ENCODE data around the gene NPRL2.

The NPRL2 gene

GRCh38 chr3:50350527-50351322 is at the start of gene NPRL2, which contains the start of gene CYB561D2:
Gene NPRL2 (minus strand): TSS chr3:50350775. CDS start chr3:50350652, 123 bp downstream.
Gene CYB561D2 (plus strand): TSS chr3:50350862. CDS start chr3:50351434, 572 bp downstream.
- FAIRE-seq: no peak

- no peak for FAIRE-seq
Measured at GRCh38 chr3:50396502-50396901, 45.9 kb upstream of the NPRL2 start.

- FAIRE-seq: no peak
Measured at GRCh38 chr3:50395070-50395860, 44.7 kb upstream of the NPRL2 start.

- no peak for FAIRE-seq
Measured at GRCh38 chr3:50393061-50393460, 42.5 kb upstream of the NPRL2 start.

DNA sequence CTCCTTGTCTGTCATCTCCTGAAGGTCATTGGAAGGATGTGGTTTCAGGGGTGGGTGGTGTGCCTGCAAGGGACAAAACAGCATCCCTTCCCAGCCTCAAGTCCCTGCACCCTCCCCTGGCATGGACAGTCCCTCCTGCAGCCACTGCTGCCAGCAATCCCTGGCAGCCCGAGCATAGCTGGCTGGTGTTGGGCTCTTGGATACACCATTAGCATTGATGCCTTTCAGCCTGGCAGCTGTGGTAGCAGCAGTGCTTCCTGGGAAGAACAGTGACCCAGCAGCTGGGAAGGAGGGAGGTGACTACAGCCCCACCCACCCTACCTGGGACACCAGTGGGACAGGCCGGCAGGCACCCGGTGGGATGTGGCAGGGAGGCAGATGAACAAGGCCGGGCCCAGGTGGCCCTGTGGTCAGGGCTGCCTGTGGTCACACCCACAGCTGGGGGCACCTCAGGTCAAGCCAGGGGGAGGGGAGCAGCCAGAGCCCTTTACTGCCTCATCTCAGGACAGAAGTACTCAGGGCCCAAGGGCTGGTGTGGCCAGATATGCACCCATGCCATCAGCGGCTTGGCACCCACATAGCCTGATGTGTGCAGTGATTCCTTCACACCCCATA is 41.6 kb upstream of the NPRL2 start:
- no peak for FAIRE-seq

GRCh38 chr3:50390508-50391224 is 40.1 kb upstream of the NPRL2 start:
- FAIRE-seq: no peak

- FAIRE-seq: no peak
Measured at GRCh38 chr3:50389414-50389767, 38.8 kb upstream of the NPRL2 start.

GRCh38 chr3:50388720-50389413 is 38.3 kb upstream of the NPRL2 start:
- FAIRE-seq: no peak

DNA sequence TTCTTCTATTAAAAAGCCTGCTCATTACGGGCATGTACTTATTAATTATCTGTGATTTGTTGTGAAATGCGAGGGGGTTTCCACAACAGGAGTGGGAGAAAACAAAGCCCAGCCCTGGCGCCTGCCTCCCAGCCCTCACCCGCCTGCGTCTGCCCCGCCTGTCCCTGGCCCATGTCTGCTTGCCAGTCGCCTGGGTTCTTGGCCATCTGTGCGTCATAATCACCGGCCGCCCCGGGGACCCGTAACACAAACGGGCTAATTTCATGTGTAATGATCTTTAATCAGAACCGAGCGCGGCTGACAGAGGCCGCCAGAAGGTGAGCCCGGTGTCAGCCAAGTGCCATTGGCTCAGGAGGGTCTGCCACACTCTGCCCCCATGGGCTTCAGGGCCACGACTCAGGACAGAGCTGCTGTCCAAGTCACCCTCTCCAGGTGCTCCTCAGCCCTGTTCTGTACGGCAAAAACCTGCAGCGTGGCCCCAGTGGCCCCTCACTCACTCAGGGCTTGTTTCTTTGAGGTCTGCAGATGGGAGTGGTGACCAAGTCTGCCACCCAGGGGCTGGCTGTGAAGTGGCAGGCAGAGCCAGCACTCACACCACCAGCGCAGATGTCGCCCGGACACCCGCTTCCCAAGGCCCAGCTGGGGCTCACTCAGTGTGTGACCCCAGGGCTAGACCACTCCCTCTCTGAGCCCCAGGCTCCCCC is 37.6 kb upstream of the NPRL2 start:
- no peak for FAIRE-seq

- no peak for FAIRE-seq
Measured at GRCh38 chr3:50385754-50386153, 35.2 kb upstream of the NPRL2 start.

DNA sequence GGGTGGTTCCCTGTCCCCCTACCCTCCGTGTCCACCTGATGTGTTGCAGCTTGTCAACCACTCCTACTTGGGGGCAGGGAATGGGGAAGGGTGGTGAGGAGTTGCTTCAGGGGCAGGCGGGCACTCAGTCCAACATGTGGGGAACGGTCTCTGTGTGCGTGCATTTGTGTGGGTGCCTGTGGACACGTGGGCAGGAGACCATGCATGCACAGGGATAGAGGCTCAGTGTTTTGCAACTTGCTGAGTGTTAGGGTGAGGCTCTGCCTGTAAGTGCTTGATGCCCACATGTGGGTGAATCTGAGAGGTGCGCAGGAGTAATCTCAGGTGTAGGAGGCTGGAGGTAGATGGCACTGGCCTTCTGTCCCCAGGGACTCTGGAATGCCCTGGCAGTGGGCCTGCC is 33.2 kb upstream of the NPRL2 start:
- FAIRE-seq: no peak

- no peak for FAIRE-seq
Measured at GRCh38 chr3:50382722-50383121, 32.1 kb upstream of the NPRL2 start.

DNA sequence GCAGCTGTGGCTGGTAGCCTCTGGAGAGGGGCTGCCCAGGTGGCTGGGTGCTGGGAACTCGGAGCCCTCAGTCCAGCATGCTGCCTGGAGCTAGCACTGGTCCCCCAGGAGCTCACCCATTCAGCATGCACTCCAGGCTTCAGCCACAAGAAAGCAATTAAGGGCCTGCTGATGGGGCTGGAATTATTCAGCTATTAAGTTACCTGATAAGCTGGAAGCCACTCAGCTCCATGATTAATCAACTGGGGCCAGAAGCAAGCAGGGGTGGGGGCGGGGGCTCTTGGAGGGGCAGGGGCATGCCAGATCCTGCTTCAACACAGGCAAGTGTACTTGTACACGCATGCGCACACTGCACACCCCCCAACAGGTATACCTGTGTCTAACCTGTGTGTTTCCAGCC is 30.8 kb upstream of the NPRL2 start:
- FAIRE-seq: no peak

DNA sequence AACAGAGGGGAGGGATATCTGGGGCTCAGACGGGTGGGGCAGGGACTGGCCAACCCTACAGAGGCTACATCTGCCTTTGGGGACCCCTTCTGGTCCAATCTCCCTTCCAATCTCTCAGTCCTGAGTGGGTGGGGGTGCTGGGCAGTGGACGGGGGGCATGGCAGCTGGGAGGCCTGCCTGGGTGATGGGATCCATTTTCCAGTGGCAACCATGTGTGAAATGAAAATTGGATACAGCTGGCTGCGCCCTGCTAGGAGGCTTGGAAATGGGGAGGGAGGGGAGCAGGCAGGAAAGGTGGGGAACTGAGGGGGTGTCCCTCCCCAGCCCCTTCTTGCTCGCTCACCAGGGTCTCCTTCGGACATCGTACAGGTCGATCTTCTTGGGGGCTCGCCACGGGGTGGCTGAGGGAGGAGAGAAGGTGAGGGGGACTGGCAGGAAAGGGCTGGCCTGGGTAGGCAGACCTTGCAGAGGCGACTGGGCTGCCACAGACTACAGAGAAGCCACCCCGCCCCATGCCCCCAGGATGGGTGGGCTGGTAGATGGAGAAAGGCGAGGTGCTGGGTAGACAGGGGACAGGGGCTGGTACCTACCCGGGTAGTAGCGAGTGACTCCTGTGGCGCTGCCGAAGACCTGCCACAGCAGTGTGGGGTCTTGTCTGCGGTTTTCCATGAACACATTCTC is 30.0 kb upstream of the NPRL2 start:
- no peak for FAIRE-seq

- FAIRE-seq: no peak
Measured at GRCh38 chr3:50378757-50379156, 28.2 kb upstream of the NPRL2 start.

- FAIRE-seq: no peak
Measured at GRCh38 chr3:50378024-50378423, 27.4 kb upstream of the NPRL2 start.

DNA sequence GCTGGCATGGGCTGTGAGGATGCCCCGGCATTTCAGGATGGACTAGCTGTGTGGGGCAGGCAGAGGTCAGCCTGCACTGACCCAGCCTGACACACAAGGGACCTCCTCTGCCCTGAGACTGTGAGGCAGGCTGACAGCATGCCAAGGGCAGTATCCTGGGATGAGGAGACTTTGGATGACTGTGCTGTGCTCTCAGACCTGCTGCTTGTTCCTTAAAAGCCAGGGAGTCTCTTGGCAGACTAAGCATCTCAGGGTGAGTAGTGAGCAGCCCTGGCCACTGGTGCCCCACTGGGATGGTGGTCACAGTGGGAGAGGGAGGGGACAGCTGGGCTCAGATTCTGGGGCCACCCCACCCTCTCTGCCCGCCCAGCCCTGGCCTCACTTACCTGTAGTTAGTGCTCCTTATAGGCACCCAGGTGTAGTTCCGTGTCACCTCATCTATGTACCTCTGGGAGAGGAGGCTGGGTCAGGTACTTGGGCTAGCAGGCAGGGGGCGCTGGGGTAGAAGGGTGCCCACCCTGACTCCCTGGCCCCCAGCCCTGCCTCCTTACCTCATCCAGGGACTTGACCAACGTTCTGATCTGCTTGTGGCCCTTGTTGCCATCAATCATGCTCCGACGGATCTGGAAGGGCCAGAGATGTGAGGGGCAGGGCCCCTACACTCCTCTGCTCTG is 24.8 kb upstream of the NPRL2 start:
- no peak for FAIRE-seq

- no peak for FAIRE-seq
Measured at GRCh38 chr3:50374363-50375257, 24.0 kb upstream of the NPRL2 start.

All from TTC549 (cell line).